T-helper 2 cell treated with Interferon-gamma antibody and Interleukin-4, amounts not matched to agents 5 μg/mL and 100 μg/mL, for 36 hours (primary cell): Measurements from ENCODE around the gene DNAJC6.

Source experiments
- DNase-seq: peaks from one replicate; pipeline ENCODE4 v3.0.0; 2021; ENCODE audit warnings: low spot score
- H3K27ac Mint-ChIP-seq: one replicate; pipeline ENCODE4 v1.8.0; 2021; ENCODE audit warnings: mild to moderate bottlenecking, mixed read lengths
- H3K27me3 Mint-ChIP-seq: one replicate; pipeline ENCODE4 v1.8.0; 2021; ENCODE audit warnings: low read depth, mixed read lengths
- H3K36me3 Mint-ChIP-seq: one replicate; pipeline ENCODE4 v1.8.0; 2021; ENCODE audit warnings: low read depth, mixed read lengths
- H3K4me1 Mint-ChIP-seq: one replicate; pipeline ENCODE4 v1.8.0; 2021; ENCODE audit warnings: low read depth, mixed read lengths
- H3K4me3 Mint-ChIP-seq: one replicate; pipeline ENCODE4 v1.8.0; 2022; ENCODE audit warnings: mild to moderate bottlenecking, moderate library complexity, mixed read lengths
- H3K9me3 Mint-ChIP-seq: one replicate; pipeline ENCODE4 v1.8.0; 2021; ENCODE audit warnings: mixed read lengths

The DNAJC6 gene

DNA sequence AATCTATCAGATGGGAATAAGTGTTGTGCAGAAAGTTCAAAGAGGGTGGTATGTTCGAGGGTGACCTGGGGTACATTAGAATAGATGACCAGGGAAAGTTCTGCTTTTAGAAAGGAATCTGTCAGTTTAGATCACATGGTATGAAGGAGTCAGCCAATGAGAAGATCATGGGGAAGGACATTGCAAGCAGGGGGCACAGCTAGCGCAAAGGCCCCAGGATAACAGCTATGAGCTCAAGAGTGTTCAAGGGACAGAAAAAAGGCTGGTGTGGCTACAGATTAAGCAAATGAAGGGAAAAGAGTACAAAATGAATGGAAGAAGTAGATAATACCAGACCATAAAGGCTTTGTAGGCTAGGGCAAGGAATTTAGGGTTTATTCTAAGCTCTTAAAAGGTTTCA lies 119.7 kb downstream of the DNAJC6 start:
- DNase-seq = no peak
- Mint-ChIP-seq H3K4me3 (no peak overlapping the region), H3K4me1 (peaks cover 26% of the 10 kb centered on the region), H3K9me3 (no peaks in the 10 kb centered on the region), H3K36me3 (peaks cover 32% of the 10 kb centered on the region), H3K27me3 (no peaks in the 10 kb centered on the region), H3K27ac (no peak overlapping the region)

GRCh38 chr1:65429806-65430205 lies 120.5 kb downstream of the DNAJC6 start:
- Mint-ChIP-seq H3K9me3 (no peaks in the 10 kb centered on the region), H3K36me3 (peaks cover 30% of the 10 kb centered on the region), H3K27ac (no peak overlapping the region), H3K4me3 (no peak overlapping the region), H3K27me3 (no peaks in the 10 kb centered on the region), H3K4me1 (peaks cover 21% of the 10 kb centered on the region)
- no peak for DNase-seq

DNA sequence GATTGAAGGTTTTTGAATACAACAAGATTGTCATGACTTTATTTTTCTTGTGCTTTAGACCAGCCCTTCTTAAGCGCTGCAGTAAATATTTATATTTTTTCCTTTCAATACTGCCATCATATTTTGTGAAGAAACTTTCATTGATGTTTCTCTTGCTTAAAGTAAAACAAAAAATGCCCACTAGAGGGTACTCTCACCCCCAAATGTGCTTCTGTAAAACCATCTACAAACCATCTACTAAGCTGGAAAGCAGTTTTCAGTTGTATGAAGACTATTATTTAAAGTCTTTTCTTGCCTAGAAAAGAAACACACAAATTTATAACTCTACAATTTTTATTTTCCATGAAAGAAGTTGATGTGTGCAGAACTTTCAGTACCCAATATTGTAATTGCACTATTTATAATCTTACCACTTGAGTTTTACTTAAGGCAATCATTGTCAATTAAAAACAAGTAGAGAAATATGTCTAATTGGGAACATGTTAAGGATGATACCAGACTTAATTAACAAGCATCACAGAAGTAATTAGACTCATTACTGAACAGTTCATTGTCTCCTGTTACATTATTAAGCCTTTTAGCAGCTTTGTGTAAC lies 121.9 kb downstream of the DNAJC6 start:
- H3K27ac Mint-ChIP-seq = no peak overlapping the region
- H3K36me3 Mint-ChIP-seq = peaks cover 19% of the 10 kb centered on the region
- H3K27me3 Mint-ChIP-seq = no peaks in the 10 kb centered on the region
- peaks cover 23% of the 10 kb centered on the region for H3K4me1 Mint-ChIP-seq
- no peak for DNase-seq
- no peak overlapping the region for H3K4me3 Mint-ChIP-seq
- no peaks in the 10 kb centered on the region for H3K9me3 Mint-ChIP-seq

DNA sequence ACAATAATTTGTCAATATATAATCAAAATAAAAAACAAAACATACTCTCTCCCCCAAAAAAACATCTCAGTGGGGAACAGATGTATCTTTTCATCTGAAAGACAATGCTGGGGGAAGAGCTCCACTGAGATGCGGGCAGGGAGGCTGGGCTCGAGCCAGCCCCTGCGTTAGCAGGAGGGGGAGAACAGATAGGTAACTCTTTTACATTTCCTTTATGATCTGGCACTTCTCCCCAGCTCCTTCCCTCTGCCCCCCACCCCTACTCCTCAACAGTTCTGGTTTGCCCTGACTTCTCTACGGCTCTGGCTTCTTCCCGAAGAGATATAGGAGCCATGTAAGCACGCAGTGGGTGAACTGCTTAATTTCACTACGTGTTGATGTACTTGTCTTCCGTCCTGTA lies 123.6 kb downstream of the DNAJC6 start:
- no peak overlapping the region for H3K4me3 Mint-ChIP-seq
- no peaks in the 10 kb centered on the region for H3K27me3 Mint-ChIP-seq
- peaks cover 25% of the 10 kb centered on the region for H3K4me1 Mint-ChIP-seq
- H3K27ac Mint-ChIP-seq = no peak overlapping the region
- no peak for DNase-seq
- H3K9me3 Mint-ChIP-seq = no peaks in the 10 kb centered on the region
- peaks cover 16% of the 10 kb centered on the region for H3K36me3 Mint-ChIP-seq

DNA sequence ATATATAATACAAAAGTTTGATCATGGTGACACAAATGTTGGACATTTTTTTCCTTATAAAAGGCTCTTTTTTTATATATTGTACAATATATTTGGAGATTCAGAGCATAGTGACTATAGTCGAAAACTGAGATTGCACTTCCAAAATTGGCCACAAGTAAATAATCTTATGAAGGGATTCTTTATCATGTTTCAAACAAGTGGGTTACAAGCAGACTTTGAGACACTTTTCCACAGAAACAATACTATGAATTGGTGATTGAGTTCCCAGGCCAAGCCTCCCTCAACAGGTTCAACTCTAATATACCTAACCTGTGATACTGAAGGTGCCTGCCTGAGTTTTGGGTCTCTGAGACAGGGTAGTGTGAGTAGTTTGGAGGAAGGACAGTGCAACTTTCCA lies 124.9 kb downstream of the DNAJC6 start:
- no peak overlapping the region for H3K27ac Mint-ChIP-seq
- no peak overlapping the region for H3K4me3 Mint-ChIP-seq
- no peaks in the 10 kb centered on the region for H3K9me3 Mint-ChIP-seq
- H3K36me3 Mint-ChIP-seq = peaks cover 13% of the 10 kb centered on the region
- DNase-seq = no peak
- H3K4me1 Mint-ChIP-seq = peaks cover 25% of the 10 kb centered on the region
- H3K27me3 Mint-ChIP-seq = no peaks in the 10 kb centered on the region

DNA sequence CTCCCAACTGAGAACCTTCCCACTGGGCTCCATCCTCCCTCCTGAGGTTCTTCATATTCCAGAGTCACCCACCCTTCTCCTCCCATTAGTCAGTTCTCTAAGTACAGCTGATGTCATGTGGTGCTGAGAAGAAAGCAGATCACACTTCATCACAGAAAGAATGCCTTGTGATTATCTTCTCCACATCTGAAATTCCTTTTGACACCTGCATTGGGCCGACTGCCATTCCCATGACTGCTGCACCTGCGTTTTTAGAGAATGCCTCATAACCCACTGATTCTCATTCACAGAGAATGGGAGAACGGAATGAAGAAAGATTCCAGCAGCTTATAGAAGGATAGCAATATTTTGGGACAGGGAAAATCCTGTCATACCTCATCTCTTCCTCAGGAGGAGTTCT lies 125.4 kb downstream of the DNAJC6 start:
- H3K36me3 Mint-ChIP-seq = peaks cover 13% of the 10 kb centered on the region
- H3K9me3 Mint-ChIP-seq = no peaks in the 10 kb centered on the region
- peaks cover 25% of the 10 kb centered on the region for H3K4me1 Mint-ChIP-seq
- H3K4me3 Mint-ChIP-seq = no peak overlapping the region
- H3K27me3 Mint-ChIP-seq = no peaks in the 10 kb centered on the region
- H3K27ac Mint-ChIP-seq = no peak overlapping the region
- no peak for DNase-seq

DNA sequence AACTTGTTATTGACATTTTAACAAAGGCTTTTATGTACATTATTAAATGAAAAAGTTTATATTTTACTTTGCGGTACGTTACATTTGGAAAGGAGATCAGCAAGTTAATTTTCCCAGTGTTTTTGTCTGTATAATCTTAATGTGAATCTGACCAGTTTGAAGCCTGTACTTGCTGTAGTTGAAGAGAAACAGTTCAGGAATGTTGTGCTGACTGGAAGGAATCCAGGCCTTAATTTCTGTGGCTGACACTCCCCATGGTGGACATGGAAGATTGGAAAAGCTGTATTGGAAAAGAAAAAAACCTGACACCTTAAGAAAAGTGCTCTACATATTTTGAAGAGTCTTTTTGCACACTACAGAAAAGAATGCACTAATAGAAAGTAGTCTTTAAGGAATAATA lies 126.6 kb downstream of the DNAJC6 start:
- DNase-seq = no peak
- Mint-ChIP-seq H3K36me3 (peaks cover 10% of the 10 kb centered on the region), H3K4me3 (no peak overlapping the region), H3K27me3 (no peaks in the 10 kb centered on the region), H3K27ac (no peak overlapping the region), H3K9me3 (no peaks in the 10 kb centered on the region), H3K4me1 (peaks cover 20% of the 10 kb centered on the region)

- Mint-ChIP-seq H3K27me3 (no peaks in the 10 kb centered on the region), H3K36me3 (peaks cover 5% of the 10 kb centered on the region), H3K4me1 (peaks cover 9% of the 10 kb centered on the region), H3K9me3 (no peaks in the 10 kb centered on the region), H3K4me3 (no peak overlapping the region), H3K27ac (no peak overlapping the region)
- no peak for DNase-seq
Observed at GRCh38 chr1:65437616-65438015, 128.3 kb downstream of the DNAJC6 start.

DNA sequence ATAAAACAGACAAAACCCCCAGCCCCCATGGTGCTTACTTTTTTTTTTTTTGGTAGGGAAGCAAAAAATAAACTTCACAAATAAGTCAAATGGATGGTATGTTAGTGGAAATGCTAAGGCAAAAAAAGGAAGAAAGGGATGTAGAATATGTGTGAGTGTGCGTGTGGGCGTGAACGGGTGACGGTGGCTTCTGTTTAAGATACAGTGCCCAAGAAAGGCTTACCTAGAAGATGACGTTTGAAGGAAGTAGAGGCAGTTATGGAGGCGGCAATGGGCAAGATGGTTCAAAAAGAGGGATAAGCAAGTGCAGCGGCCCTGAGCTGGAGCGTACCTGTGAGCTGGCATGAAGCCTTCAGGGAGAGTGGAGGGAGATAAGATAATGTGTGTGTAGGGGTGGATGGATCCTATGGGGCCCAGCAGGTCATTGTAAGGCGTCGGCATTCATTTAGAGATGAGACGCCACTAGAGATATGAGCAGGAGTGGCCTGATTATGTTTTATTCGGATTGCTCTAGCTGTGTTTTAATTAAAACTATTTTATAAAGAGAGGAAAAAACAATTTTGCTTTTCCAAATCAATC lies 131.1 kb downstream of the DNAJC6 start:
- peaks cover 9% of the 10 kb centered on the region for H3K4me1 Mint-ChIP-seq
- no peak for DNase-seq
- no peaks in the 10 kb centered on the region for H3K9me3 Mint-ChIP-seq
- peaks cover 2% of the 10 kb centered on the region for H3K36me3 Mint-ChIP-seq
- H3K4me3 Mint-ChIP-seq = no peak overlapping the region
- no peak overlapping the region for H3K27ac Mint-ChIP-seq
- H3K27me3 Mint-ChIP-seq = no peaks in the 10 kb centered on the region

DNA sequence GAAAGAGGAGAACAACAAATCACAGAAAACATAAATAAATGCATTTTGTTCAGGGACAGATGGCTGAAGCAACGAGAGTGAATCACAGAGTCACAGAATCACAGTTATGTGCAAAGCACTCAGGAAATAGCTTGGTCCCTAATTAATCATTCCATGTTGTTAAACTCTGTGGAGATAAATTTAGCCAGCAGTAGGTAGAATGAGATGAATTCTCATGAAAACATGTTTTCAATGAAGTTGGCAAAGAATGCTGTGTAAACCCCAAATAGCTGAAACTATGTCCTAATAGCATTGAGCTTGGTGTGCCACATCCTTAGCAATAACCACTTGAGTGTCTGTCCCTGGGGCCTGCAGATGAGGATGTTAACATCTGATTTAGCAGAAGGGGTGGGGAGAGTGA lies 131.6 kb downstream of the DNAJC6 start:
- no peak for DNase-seq
- H3K27me3 Mint-ChIP-seq = no peaks in the 10 kb centered on the region
- H3K4me1 Mint-ChIP-seq = peaks cover 9% of the 10 kb centered on the region
- H3K4me3 Mint-ChIP-seq = no peak overlapping the region
- peaks cover 2% of the 10 kb centered on the region for H3K36me3 Mint-ChIP-seq
- no peaks in the 10 kb centered on the region for H3K9me3 Mint-ChIP-seq
- H3K27ac Mint-ChIP-seq = no peak overlapping the region

GRCh38 chr1:65441464-65441863 lies 132.1 kb downstream of the DNAJC6 start:
- no peak overlapping the region for H3K4me3 Mint-ChIP-seq

GRCh38 chr1:65442442-65442841 lies 133.1 kb downstream of the DNAJC6 start:
- H3K4me3 Mint-ChIP-seq = no peak overlapping the region
- no peaks in the 10 kb centered on the region for H3K9me3 Mint-ChIP-seq
- DNase-seq = no peak
- H3K36me3 Mint-ChIP-seq = no peaks in the 10 kb centered on the region
- H3K27ac Mint-ChIP-seq = no peak overlapping the region
- peaks cover 3% of the 10 kb centered on the region for H3K27me3 Mint-ChIP-seq
- peaks cover 2% of the 10 kb centered on the region for H3K4me1 Mint-ChIP-seq

More at GRCh38 chr1:65441464-65441863, 132.1 kb downstream of the DNAJC6 start:
- Mint-ChIP-seq H3K27me3 (no peaks in the 10 kb centered on the region), H3K36me3 (peaks cover 2% of the 10 kb centered on the region), H3K27ac (no peak overlapping the region), H3K9me3 (no peaks in the 10 kb centered on the region), H3K4me1 (peaks cover 6% of the 10 kb centered on the region)
- DNase-seq = no peak

DNA sequence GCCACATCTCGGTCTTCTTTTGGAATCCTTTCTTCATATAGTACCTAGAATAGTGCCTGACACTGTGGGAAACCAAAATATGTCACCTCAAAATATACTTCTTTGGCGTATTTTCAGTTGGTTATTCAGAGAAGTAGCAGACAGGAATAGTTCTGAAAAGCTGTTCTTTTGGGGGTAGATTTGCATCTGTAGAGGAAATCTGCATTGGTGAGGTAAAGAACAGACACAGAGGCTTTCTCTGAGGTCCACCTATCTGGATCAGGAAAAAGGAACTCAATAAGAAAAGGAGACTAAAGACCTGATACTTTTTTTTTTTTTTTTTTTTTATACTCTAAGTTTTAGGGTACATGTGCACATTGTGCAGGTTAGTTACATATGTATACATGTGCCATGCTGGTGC lies 134.3 kb downstream of the DNAJC6 start:
- Mint-ChIP-seq H3K9me3 (no peaks in the 10 kb centered on the region), H3K27me3 (peaks cover 6% of the 10 kb centered on the region), H3K4me1 (peaks cover 2% of the 10 kb centered on the region), H3K4me3 (no peak overlapping the region), H3K36me3 (no peaks in the 10 kb centered on the region), H3K27ac (no peak overlapping the region)
- DNase-seq = no peak

DNA sequence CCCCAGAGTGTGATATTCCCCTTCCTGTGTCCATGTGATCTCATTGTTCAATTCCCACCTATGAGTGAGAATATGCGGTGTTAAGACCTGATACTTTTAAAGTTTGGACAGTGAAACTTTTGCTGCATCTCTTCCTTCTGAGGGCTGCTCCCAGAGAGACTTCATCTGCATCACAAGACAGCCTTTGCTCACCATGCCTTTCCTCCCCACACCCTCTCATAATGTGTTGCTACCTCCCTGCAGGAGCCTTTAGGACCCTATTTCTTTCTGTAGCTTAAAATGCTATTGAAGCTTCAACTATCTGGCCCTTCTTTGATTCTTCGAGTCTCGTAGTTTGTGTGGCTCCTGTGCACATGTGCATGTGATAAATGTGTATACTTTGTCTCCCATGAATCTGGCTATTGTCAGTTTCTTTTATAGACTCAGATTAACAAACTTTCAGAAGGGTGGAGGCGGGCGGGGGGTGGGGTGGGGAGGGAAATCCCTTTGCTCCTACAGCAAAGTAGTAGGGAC lies 134.8 kb downstream of the DNAJC6 start:
- Mint-ChIP-seq H3K4me3 (no peak overlapping the region), H3K4me1 (peaks cover 2% of the 10 kb centered on the region), H3K27ac (no peak overlapping the region), H3K9me3 (no peaks in the 10 kb centered on the region), H3K27me3 (peaks cover 6% of the 10 kb centered on the region), H3K36me3 (no peaks in the 10 kb centered on the region)
- DNase-seq = no peak

DNA sequence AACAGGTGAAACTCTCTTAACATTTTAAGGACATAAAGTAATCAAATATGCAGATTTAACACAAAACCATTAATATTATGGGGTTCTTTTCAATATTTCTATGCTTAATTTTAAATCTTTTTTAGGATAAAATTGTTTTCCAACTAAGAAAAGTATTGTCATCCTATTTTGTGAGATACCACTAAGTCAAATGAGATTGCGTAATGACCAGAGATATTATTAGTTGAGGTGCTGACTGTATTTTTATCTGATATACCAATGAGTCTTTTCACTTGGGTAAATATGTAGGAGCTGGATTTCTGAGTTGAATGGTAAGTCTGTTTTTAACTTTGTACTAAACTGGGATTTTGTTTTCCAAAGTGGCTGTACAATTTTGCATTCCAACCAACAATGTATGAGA lies 136.5 kb downstream of the DNAJC6 start:
- Mint-ChIP-seq H3K27me3 (peaks cover 6% of the 10 kb centered on the region), H3K9me3 (no peaks in the 10 kb centered on the region), H3K4me3 (no peak overlapping the region), H3K36me3 (no peaks in the 10 kb centered on the region), H3K4me1 (no peaks in the 10 kb centered on the region), H3K27ac (no peak overlapping the region)
- no peak for DNase-seq
